Astrocyte of the spinal cord (primary cell): ENCODE results near the gene SWT1.

ENCODE experiments used
- DNase-seq: peaks from one replicate; pipeline ENCODE4 v3.0.0; 2011; ENCODE audit warnings: low read depth, low spot score
- H3K4me3 ChIP-seq: 2 replicates; pipeline ENCODE4 v1.5.1; 2011; ENCODE audit warnings: low read depth, mild to moderate bottlenecking, low read length, moderate library complexity
- CTCF ChIP-seq: IDR thresholded peaks from 2 replicates; pipeline ENCODE4 v1.5.1; 2012; ENCODE audit warnings: low read depth, mild to moderate bottlenecking, low read length, inconsistent platforms
- in situ Hi-C: cut with HindIII; loops from 2 replicates; pipeline ENCODE4 v1.10.0; 2017; ENCODE audit warnings: low sequenced_read_pairs

Gene SWT1

DNA sequence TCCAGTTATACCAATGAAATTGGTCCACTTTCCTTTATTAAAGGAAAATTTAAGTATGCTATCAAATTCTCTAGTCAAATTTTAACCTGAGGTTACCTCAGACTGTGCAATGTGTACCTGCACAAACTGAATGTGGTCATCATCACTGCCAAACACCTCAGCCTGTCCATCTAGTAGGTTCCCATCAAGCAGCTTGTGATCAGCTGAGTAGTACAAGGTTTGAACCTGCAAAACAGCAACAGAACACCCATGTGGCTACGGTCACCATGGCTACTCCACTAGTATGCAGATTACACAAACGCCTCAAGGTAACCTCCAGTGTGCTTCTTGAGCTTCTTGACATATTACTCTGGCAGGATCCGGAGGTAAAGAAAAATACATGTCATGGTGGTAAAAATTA is 148.5 kb downstream of the SWT1 start:
- DNase-seq: no peak
- no peak for TF ChIP-seq CTCF
- in situ Hi-C loops: no loop called here
- H3K4me3 ChIP-seq: no peak overlapping the region

DNA sequence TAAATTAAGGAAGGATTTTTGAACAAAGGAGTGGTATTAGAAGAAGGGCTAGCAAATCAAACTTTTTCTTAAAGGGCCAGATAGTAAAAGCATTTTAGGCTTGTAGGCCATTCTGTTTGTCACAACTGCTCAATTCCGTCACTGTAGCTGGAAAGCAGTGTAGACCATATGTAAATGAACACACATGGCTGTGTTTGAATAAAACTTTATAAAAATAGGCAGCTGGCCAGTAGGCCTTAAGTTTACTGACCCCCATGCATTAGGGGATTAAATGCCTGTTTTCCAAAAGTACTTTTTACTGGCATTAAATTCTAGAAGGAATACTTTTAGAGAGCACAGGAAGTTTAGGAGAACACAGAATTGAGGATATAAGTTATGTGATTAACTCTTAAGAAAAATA is 151.2 kb downstream of the SWT1 start:
- no peak overlapping the region for H3K4me3 ChIP-seq
- in situ Hi-C loops: no loop called here
- DNase-seq: no peak
- no peak for TF ChIP-seq CTCF

- no peak overlapping the region for H3K4me3 ChIP-seq
- in situ Hi-C loops: no loop called here
- no peak for TF ChIP-seq CTCF
- DNase-seq: no peak
Measured at GRCh38 chr1:185309566-185309965, 152.6 kb downstream of the SWT1 start.

DNA sequence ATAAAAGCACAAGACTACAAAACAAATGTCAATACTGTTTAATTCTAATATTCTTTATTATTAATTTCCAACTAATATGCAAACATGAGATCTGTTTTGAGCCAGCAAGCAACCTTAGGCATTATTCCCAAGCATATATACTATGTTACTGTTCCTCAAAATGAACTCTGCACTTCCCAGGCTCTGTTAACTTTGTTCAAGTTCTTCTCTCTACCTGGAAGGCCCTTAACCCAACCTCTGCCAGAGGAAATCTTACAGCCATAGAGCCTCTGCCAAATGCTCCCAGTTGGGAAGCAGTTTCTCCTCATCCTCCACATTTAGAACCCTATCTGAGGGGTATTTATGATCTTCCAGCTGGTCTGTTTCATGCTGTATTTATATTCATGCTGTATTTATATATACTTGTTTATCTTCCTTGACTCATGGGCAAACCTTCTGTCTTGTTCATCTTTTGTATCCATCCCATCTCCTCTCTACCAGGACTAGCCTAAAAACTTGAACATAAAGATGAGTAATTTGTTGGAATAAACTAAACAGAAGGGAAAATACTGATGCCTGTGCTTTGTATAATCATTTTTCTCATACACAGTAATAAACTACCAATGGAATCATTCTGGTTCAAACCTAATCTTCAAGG is 154.7 kb downstream of the SWT1 start:
- H3K4me3 ChIP-seq: no peak overlapping the region
- in situ Hi-C loops: no loop called here
- no peak for DNase-seq
- TF ChIP-seq CTCF: no peak

GRCh38 chr1:185312361-185313138 is 155.6 kb downstream of the SWT1 start:
- no peak for TF ChIP-seq CTCF
- in situ Hi-C loops: no loop called here
- no peak for DNase-seq
- H3K4me3 ChIP-seq: no peak overlapping the region

DNA sequence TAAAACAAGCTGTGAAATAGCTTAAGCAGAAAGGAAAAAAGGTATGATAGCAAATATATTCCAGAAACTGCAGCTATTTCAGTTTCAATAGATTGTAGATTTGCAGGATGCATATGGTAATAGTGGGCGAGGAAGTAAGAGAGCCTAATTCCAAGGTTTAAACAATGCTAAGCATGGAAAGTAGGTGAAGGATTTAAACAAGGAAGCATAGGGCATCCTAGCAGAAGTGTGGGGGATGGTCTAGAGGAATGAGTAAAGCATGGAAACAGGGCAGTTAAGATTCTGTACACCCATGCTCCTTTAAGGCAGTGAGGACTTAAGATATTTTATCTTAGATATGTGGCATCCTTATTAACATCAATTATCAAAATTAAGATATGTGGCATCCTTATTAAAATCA is 157.4 kb downstream of the SWT1 start:
- no peak for TF ChIP-seq CTCF
- in situ Hi-C loops: no loop called here
- H3K4me3 ChIP-seq: peak overlapping the region; percentile 17
- DNase-seq: no peak
